ENCODE measurements around the gene OLFM1.
A peak's percentile ranks its signal among the peaks of the same experiment; 100 is the strongest.

Gene OLFM1

DNA sequence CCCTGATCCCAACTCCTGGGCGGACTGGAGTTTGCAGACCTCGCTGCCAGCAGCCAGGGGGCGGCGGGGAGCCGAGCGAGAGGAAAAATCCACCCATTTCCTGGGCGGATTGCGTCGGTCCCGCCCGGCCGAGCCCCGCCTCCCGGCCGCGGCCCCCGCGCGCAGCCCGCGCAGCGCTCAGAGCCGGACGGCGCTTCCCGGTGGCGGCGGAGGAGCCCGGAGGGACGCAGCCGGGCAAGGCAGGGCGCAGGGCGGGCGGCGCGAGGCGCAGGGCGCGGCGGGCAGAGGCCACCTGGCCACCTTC lies at the start of gene OLFM1:
TSS of gene OLFM1 (plus strand) at position 180 of the 304 bp plus-strand sequence. CDS start 322 bp downstream, outside the sequence.
- DNase-seq (ENCODE audit: low spot score): peak; percentile 90

DNA sequence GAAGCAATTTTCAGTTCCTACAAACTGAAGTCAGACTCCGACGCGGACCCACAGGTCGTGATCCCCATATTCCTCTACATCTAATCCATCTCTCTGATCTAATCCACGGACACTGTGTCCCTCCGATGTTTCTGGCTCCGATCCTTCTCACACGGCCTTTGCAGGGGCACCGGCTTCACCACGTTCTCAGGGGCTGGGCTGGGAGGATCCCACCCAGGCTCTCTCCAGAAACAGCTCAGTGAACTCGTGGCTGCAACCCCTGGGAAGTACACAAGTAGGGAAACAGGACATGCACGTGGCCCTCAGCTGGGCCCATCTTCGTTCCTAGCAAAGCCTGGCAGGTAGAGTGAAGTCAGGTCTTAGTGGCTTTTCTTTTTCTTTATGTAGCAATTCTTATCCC lies 49.1 kb upstream of the OLFM1 start:
- no peak for DNase-seq (ENCODE audit: low spot score)

DNA sequence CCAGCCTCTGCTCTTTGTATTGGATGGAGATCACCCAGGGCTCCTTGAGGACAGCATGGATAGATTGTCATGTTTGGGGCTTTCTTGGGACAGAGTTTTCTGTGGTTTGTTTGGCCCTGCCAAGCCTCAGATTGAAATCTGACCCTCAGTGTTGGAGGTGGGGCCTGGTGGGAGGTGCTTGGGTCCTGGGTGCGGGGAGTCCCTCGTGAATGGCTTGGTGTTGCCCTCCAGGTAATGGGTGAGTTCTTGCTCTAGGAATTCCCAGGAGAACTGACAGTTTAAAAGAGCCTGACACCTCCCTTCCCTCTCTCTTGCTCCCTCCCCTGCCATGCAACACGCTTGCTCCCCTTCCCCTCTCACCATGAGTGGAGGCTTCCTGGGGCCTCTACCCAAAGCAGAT lies 48.6 kb upstream of the OLFM1 start:
- DNase-seq (ENCODE audit: low spot score): no peak

DNA sequence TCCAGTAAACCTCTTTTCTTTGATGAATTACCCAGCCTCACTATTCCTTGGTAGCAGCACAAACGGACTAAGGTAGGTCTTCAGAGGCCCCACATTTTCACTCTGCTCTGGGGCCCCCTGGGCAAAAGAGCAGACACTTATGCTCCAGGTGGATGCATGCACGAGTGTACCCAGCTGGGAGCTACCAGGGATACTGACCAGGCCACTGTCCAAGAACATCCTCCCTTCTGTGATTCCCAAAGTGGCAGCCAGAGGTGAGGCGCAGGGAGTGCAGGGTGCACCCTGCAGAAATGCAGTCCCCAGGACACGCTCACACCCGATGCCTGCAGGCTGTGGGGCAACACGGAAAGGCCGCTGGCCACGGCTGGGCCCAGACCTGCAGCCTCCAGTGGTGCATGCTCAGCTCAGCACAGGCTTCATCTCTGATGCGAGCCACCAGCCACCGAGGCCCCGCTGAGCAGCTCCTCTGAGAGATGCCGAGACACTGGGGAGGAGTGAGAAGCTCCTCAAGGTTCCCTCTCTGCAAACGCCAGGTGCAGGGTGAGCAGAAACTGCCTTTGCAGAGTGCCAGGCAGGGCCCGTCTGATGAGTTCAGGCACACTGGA lies 48.1 kb upstream of the OLFM1 start:
- no peak for DNase-seq (ENCODE audit: low spot score)

DNA sequence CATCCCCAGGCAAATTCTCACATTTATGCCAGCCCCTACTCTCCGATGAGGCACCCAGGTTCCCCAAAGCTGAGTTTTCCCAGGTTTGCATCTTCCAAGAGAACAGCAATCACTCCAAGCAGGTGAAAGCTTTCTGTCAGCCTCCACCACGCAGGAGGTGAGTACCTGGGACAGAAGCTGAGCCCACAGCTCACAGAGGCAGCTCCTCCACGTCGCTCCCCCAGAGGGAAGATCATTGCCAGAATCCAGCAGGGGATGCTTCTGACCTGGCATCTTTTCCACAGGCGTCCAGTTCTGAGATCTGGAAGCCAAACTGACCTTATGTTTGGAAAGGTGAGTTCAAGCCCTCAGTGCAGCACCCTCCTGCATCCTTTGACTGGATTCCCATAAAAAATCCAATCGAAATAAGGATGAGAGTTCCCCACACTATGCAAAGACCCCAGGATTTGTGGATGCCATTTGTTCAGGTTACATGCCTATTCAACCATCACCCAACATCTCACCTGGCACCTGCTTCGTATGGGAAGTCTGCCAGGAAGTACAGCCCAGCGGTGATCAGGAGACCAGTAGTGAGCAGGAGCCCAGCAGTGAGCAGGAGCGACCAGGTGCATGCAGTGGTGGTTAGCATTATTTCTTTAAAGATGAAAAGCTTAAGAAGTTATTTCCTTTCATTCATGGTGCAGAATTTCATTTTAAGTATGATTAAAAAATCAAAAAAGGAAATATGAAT lies 47.4 kb upstream of the OLFM1 start:
- DNase-seq (ENCODE audit: low spot score): no peak

DNA sequence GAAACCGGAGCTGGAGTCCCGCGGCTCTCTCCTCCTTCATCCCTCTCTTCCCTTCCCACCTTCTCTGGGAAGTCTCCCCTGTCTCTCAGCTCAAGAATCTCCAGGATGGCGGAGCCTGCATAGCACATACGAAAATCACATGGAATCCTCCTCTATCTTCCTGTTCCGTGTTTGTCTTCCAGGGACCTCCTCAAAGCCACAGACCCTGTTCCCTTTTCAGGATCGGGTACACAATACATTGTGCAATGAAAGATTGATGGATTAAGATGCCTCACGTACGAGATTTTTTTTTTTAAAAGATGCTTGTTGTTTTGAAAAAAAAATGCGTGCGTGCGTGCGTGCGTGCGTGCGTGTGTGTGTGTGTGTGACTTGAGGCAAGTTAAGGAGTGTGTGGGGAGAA lies 46.6 kb upstream of the OLFM1 start:
- no peak for DNase-seq (ENCODE audit: low spot score)

DNA sequence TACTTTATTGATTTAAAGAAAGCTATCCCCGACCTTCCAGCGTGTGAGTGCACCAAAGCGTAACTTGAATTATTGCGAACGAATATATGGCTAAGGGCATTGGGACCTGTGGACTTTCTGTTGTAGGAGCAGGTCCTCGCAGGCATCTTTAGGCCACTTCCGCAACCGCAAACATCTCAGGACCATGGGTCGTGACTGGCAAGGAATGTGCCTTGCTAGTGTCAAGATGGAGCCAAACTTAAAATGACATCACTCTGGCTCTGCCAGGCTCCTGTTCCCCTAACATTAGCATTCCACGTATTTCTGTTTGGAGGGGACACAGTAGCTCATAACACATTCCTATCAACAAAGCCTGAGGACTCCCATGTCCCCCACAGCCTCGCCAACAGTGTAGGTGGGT lies 44.1 kb upstream of the OLFM1 start:
- DNase-seq (ENCODE audit: low spot score): no peak

DNA sequence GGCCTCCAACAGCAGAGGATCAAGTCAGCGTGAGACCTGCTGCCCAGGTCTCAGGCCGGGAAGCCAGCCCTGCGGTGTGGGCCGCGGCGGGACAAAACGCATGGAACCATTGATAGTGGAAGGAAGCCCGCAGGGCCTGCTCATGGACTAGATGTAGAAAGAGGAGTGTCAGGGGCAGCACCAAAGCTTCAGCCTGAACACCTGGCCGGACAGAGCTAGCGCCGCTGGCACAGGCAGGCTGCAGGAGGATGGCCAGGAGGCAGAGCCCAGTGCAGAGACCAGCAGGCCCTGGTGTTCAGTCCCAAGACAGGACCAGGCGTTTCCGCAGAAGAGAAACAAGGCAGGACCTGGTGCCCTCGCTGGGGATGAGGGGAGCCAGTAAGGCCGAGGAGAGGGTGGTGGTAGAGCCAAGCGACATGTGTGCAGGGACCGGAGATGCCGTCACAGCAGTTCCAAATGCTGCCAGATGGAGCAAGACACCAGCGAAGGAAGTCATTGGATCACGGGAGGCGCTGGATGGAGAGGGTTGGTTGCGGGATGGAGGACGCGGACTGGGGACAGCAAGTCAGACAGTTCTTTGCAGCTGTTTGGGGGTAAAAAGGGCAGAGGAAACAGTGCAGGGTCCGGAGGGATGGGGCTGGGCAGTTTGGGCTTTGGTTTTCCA lies 42.1 kb upstream of the OLFM1 start:
- no peak for DNase-seq (ENCODE audit: low spot score)

DNA sequence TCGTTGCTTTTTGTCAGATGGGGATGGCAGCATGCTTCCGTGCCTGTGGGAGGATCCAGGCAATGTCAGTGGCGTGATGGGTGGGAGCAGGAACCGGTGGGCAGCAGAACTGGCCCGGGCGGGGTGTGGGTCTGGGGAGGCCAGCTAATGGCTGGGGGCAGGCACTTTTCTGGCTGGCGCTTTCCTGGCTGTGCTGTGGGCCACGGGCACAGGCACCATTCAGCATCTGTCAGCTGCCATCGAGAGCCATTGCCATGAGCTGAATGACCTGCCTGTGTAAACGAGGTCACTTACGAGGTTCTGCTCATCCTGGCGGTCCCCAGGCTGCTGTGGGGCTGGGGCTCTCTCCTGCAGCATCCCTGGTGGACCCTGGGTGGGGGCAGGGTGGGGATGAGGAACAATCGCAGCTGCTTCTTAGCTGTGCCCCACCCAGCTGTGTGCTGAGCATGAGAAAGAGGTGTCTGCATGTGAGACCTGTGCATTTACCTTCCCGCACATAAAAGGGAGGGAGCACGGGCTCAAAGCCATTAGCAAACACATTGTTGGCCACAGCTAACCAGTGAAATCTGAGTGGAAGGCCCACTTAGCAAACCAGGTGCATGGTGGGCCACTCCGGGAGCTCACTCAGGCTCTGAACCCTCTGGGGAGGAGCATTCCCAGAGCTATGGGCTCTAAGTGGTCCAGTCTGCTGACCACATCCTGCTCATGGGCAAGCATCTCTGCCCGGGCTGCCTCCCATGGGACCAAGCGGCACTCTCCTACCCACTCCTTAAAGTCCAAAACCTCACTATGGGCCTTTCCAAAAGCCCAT lies 41.3 kb upstream of the OLFM1 start:
- no peak for DNase-seq (ENCODE audit: low spot score)

DNA sequence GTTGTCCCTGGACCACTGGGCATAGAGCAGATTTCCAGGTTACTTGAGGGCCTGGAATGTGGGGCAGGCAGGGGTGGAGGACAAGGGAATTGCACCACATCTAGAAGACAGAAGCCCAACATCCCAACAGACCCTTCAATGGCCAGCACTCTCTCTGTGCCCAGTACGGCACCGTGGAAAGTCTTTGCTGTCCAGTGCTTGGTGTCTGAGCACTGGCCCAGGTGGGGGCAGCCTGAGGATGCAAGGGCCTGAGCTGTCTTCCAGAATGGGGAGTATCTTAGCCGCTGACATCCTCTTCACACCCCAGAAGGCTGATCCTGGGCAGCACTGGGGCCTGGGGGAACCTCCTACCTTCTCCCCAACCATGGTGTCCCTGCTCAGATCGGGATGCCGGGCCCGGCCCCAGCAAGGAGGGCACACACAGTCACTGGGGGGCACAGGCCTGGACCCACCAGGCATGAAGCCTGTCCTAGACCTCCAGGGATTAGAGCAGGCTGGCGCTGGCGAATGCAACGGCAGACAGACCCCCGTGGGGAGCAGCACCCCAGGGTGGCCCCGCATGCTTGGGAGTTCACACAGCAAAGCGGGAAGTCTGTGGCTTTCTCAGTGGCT lies 40.6 kb upstream of the OLFM1 start:
- no peak for DNase-seq (ENCODE audit: low spot score)

DNA sequence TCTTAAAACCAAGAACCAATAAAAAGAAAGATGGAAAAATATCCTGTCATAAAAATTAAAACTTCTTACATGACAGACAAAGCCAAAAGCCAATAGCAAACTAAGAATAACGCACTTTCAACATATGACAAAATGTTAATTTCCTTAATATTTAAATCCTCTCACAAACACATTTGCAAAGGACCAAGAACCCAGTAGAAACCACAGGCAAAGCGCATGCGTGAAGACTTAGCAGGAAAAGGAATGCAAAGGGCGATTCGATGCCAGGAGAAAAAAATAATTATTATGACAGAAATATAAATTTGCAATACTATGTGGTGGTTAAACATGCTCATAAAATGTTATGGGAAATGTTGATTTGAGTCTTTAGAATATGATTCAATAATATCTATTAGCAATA lies 39.9 kb upstream of the OLFM1 start:
- DNase-seq (ENCODE audit: low spot score): no peak

DNA sequence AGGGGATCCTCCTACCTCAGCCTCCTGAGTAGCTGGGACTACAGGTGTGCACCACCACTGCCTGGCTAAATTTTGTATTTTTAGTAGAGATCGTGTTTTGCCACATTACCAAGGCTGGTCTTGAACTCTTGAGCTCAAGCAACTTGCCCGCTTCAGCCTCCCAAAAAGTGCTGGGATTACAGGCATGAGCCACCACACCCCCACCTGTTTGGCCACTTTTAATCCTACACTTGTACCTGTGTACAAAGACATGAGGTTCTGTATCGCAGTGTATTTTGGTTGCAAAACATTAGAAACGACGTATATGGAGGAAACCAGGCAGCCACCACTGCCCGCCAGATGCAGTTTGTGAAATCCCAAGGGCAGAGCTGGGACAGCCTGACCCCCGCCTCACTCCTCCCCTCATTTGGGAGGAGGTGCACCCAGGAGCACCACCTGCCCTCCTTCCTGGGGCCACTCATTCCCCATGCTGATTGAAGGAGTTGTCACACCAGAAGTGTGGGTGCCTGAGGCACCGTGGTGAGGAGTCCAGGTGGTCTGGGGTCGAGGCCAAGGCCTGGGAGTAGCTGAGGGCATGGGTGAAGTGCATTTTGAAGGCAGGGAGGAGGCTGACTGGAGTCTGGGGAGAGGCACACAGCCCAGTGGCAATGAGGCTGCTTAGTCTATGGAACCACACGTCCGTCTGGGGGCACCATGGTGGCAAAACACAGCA lies 39.3 kb upstream of the OLFM1 start:
- no peak for DNase-seq (ENCODE audit: low spot score)

DNA sequence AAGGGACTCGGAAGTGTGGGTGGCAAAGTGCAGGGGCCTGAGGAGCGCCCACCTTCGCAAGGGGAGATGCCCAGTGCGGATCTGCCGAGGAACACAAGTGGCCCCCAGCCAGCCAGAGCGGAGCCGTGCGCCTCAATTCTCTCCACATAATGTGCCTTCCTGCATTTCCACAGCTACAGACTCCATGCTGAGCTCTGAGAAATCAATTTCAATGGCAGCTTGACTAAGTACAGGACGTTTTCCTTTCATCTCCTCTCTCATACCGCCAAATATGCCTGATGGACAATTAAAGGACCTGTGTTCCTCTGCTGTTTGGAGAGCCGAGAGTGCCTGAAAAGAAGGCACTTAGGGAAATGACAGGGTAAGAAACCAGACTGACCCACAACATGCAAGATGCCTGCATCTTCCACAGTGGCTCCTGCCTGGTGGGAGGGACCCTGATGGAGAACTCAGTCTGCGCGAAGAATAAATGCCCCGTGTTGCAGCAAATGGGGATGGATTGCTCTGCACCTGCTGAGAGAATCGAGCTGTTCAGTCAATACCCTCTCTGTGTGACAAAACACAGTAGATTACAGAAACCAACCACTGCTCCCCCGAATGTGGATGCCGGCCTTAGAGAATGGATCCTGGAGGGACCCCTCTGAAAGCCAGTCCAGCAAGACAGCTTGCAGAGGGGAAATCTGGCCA lies 38.6 kb upstream of the OLFM1 start:
- no peak for DNase-seq (ENCODE audit: low spot score)

DNA sequence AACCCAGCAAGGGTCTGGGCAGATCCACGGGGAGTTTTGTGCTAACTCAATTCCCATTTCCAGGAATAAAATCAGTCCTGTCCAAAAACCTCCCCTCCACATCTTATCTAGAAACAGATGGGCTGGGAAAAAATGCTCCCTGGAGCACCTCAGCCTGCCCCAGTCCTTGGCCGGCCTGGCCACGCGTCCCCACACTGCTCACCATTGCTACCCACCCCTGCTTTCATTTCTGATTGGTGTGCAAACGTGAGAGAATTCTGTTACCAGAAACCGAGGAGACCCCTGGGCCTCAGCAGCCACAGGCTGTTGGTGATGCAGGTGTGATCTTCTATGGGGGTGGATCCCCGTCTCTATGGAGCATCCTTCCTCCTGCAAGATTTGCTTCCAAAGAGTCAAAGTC lies 38.0 kb upstream of the OLFM1 start:
- no peak for DNase-seq (ENCODE audit: low spot score)

DNA sequence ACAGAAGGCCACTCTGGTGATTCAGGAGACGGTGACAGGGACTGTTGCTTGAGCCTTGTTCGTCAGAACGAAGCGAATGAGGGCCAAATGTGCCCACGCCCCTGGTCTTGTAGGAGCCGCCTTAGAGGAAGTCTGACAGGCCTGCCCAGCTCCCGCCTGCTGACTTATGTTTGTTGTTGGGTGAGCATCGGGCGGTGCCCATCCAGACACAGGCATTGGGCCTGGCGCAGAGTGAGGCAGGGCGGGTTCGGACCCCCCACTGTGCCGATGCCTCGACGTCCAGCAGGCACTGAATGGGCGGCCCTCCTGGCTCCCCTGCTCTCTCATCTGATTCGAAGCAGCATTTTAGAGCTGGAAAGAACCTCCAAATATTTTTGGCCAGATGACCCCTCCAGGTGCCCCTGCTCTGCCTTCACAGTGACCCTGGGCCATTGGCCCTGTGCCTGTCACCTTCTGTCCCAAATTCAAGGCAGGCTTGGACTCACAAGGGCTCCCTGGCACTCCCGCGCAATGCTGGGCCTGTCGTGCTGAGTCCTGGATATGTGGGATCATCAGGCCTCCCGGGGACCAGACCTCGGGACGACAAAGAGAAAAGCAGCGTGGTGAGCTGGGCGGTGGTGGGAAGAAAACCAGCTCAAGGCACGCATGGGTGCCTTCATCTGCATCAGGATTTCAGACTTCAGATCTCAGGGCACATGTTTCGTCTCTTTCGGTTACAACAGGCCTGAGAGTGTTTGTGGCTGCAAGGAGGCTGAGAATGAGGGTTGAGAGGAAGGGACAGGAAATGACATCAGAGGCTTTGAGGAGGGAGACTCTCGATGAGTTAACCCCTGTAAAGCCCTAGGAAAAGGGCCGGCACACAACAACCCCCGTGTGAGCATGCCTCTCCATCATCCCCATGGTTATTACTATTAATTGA lies 37.1 kb upstream of the OLFM1 start:
- no peak for DNase-seq (ENCODE audit: low spot score)

DNA sequence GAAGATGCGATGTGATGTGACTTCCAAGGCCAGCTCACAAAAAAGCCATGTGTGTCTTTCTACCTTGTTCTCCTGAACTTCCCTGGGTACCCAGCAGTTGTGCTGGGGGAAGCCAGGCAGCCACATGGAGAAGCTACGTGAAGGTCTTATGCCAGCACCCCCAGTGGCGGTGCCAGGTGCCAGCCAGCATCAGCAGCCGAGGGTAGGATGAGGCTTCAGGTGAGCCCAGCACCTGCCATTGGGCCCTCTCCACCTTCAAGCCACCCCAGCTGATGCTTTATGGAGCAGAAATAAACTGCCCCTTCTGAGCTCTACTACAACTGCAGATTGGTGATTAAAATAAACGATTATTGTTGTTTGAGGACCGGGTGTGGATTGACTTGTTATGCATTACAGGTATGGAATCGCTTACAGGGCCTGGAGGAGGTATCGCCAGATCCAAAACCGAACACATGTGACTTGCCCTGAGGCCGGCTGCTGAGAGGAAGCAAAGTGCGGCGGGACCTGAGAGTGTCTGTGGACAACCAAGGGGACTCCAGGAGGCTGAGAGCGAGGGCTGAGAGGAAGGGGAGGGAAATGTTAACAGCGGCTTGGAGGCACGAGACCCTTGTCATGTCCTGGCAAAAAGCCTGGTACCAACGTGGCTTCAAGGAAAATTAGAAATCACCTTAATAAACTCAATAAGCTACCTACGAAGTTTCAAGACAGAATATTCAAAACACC lies 36.0 kb upstream of the OLFM1 start:
- no peak for DNase-seq (ENCODE audit: low spot score)

DNA sequence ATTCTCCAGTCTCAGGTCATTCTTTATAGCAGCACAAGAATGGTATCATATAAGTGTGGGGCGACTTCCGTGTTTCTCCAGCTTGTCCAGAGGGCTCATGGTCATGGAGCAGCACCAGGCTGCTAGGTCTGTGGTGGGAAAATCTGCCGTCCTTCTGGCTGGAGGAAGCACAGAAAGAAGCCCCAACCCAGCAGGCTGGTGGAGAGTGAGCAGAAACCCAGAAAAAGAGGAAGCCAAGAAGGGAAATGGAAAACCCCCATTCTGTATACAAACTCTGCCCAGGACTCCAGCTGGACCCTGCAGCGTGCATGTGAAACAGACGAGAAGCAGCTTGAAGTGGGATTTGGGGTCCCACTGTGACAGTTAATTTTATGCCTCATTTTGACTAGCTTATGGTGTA lies 34.3 kb upstream of the OLFM1 start:
- no peak for DNase-seq (ENCODE audit: low spot score)

DNA sequence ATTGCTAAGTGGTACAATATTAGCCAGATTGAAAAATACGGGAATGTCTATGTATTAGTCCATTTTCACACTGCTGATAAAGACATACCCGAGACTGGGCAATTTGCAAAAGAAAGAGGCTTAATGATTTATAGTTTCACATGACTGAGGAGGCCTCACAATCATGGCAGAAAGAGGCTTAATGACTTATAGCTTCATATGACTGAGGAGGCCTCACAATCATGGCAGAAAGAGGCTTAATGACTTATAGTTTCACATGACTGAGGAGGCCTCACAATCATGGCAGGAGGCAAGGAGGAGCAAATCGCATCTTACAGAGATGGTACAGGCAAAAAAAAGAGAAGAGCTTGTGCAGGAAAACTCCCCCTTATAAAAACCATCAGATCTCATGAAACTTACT lies 32.3 kb upstream of the OLFM1 start:
- DNase-seq (ENCODE audit: low spot score): no peak

DNA sequence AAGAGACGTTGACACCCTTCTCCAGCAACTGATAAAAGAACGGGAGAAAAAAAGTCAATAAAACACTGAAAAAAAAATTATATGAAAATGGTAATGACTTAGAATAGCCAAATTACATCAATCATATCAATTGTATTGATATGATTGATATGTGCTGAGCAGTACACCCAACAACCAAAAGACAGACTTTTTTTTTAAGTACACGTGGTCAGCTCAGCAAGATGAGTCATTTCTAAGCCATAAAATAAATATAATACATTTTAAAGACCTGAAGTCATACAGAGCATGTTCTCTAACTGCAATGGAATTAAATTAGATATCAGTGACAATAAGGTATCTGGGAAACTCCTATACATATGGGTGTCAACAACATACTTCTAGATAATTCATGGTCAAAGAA lies 30.9 kb upstream of the OLFM1 start:
- no peak for DNase-seq (ENCODE audit: low spot score)

Measured in D341Med (cell line).